Parathyroid adenoma (tissue), 2 donors: ENCODE results near the gene KREMEN1.

Experiments
- H2AFZ ChIP-seq: fragments of 300-600 bp; sonication (generic); one replicate; pipeline ENCODE4 v1.7.0; 2017; ENCODE audit warnings: antibody characterized with exemption, mild to moderate bottlenecking
- H3K27ac ChIP-seq: fragments of 300-600 bp; sonication (generic); one replicate; pipeline ENCODE4 v1.7.0; 2017
- H3K27me3 ChIP-seq: fragments of 300-600 bp; sonication (generic); one replicate; pipeline ENCODE4 v1.7.0; 2017; ENCODE audit warnings: low read length; ENCODE audit not compliant: control insufficient read depth, insufficient read depth
- H3K36me3 ChIP-seq: fragments of 300-600 bp; sonication (generic); one replicate; pipeline ENCODE4 v1.7.0; 2017; ENCODE audit warnings: low read length; ENCODE audit not compliant: control insufficient read depth, insufficient read depth
- H3K4me1 ChIP-seq: fragments of 300-600 bp; sonication (generic); one replicate; pipeline ENCODE4 v1.7.0; 2017; ENCODE audit warnings: control low read depth
- H3K4me2 ChIP-seq: fragments of 300-600 bp; sonication (generic); one replicate; pipeline ENCODE4 v1.7.0; 2017; ENCODE audit warnings: low read length
- H3K4me3 ChIP-seq: fragments of 300-600 bp; sonication (generic); one replicate; pipeline ENCODE4 v1.7.0; 2017; ENCODE audit warnings: low read depth, low read length
- H3K79me2 ChIP-seq: fragments of 300-600 bp; sonication (generic); one replicate; pipeline ENCODE4 v1.7.0; 2017; ENCODE audit warnings: control low read depth
- H3K9ac ChIP-seq: fragments of 300-600 bp; sonication (generic); one replicate; pipeline ENCODE4 v1.7.0; 2017; ENCODE audit warnings: mild to moderate bottlenecking
- H3K9me3 ChIP-seq: fragments of 300-600 bp; sonication (generic); one replicate; pipeline ENCODE4 v1.7.0; 2017; ENCODE audit warnings: low read length; ENCODE audit not compliant: control insufficient read depth
- TF ChIP-seq, protein P1 (sequence below): fragments of 300-600 bp; sonication (generic); IDR thresholded peaks from one replicate; pipeline ENCODE4 v1.7.0; 2017; ENCODE audit warnings: antibody characterized with exemption, mild to moderate bottlenecking
- donor health status: primary hyperparathyroidism.

Gene KREMEN1

DNA sequence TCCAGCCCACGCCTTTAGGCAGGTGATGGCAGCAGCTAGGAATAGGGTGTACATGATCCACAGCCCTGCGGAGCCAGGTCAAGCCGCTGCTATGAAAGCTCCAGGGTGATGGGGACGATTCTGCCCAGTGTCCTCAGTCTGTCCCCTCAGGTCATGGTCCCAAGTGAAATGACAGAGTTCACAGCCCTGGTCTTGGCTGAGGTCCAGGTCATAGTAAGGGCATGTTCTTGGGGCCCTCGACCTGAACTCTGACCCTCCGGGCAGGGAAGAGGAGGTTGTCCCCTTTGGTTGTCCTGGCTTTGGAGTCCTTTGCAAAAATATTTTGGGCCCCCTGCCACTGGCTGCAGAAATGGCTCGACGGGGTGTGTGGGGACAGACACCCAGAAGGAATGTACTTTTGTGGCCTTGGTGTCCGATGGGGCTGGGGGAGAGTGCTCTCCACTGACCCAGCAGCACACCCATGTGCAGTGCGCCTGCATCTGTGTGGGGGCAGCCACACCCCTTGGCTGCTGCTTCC, 18.5 kb upstream of the KREMEN1 start:
- H2AFZ ChIP-seq = no peak overlapping the region
- no peaks in the 10 kb centered on the region for H3K36me3 ChIP-seq
- no peaks in the 10 kb centered on the region for H3K79me2 ChIP-seq
- H3K4me1 ChIP-seq = no peaks in the 10 kb centered on the region
- H3K9me3 ChIP-seq = no peaks in the 10 kb centered on the region
- TF ChIP-seq, protein P1, sequence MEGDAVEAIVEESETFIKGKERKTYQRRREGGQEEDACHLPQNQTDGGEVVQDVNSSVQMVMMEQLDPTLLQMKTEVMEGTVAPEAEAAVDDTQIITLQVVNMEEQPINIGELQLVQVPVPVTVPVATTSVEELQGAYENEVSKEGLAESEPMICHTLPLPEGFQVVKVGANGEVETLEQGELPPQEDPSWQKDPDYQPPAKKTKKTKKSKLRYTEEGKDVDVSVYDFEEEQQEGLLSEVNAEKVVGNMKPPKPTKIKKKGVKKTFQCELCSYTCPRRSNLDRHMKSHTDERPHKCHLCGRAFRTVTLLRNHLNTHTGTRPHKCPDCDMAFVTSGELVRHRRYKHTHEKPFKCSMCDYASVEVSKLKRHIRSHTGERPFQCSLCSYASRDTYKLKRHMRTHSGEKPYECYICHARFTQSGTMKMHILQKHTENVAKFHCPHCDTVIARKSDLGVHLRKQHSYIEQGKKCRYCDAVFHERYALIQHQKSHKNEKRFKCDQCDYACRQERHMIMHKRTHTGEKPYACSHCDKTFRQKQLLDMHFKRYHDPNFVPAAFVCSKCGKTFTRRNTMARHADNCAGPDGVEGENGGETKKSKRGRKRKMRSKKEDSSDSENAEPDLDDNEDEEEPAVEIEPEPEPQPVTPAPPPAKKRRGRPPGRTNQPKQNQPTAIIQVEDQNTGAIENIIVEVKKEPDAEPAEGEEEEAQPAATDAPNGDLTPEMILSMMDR = no peak
- no peaks in the 10 kb centered on the region for H3K27me3 ChIP-seq
- no peak overlapping the region for H3K9ac ChIP-seq
- H3K4me3 ChIP-seq = no peak overlapping the region
- no peak overlapping the region for H3K4me2 ChIP-seq
- no peak overlapping the region for H3K27ac ChIP-seq

DNA sequence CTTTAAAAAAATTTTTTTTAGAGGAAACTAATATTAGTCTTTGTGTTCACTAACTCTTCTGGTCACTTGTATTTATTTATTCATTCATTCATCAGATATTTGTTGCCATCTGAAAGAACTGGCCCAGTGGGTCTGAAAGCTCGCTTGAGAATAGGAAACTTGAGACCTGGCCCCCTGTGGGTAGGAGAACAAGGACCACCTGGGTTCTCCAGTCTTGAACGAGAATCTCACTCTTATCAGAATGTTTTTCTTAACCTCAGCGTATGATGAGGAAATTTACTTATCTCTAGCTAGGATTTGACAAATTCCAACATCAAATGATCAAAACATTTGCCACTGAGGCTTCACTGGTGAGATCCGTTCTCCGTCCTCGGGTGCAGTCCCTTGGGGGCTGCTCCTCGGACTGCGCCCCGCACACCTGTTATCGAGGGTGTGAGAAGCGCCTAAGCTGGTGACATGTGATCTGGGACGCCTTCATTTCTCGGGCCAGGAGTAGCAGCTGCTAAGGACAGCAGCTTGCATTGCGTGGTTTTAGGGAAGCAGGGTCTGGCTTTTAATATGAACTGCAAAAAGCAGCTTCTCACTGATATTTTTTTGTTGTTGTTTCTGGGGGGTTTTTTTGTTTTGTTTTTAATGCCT, 17.5 kb upstream of the KREMEN1 start:
- H3K9ac ChIP-seq = no peak overlapping the region
- no peaks in the 10 kb centered on the region for H3K9me3 ChIP-seq
- no peak overlapping the region for H3K4me3 ChIP-seq
- H3K79me2 ChIP-seq = no peaks in the 10 kb centered on the region
- TF ChIP-seq, protein P1 = no peak
- H2AFZ ChIP-seq = no peak overlapping the region
- H3K4me2 ChIP-seq = no peak overlapping the region
- H3K27ac ChIP-seq = no peak overlapping the region
- H3K4me1 ChIP-seq = no peaks in the 10 kb centered on the region
- H3K27me3 ChIP-seq = no peaks in the 10 kb centered on the region
- no peaks in the 10 kb centered on the region for H3K36me3 ChIP-seq

DNA sequence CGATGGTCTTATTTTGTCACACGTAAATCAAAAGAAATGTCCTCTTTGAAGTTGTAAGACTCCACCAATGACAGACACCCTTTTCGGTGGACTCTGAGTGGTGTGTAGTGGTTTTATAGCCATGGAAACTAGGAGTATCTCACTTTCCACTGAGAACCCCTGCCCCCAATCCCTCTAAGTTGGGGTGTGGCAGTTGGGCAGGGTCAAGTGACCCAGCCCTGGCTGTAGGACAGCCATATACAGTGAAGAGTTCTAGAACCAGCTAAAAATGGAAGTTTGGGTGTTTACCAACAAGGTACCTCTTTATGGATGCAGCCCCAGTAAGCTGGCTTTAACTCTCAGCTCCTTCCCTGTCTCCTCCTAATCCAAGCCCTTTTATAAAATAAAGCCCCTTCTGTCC, 16.4 kb upstream of the KREMEN1 start:
- no peaks in the 10 kb centered on the region for H3K27me3 ChIP-seq
- no peak overlapping the region for H2AFZ ChIP-seq
- H3K27ac ChIP-seq = no peak overlapping the region
- no peaks in the 10 kb centered on the region for H3K36me3 ChIP-seq
- no peak overlapping the region for H3K9ac ChIP-seq
- no peaks in the 10 kb centered on the region for H3K9me3 ChIP-seq
- H3K4me1 ChIP-seq = no peaks in the 10 kb centered on the region
- no peaks in the 10 kb centered on the region for H3K79me2 ChIP-seq
- H3K4me3 ChIP-seq = no peak overlapping the region
- no peak overlapping the region for H3K4me2 ChIP-seq
- TF ChIP-seq, protein P1 = no peak

DNA sequence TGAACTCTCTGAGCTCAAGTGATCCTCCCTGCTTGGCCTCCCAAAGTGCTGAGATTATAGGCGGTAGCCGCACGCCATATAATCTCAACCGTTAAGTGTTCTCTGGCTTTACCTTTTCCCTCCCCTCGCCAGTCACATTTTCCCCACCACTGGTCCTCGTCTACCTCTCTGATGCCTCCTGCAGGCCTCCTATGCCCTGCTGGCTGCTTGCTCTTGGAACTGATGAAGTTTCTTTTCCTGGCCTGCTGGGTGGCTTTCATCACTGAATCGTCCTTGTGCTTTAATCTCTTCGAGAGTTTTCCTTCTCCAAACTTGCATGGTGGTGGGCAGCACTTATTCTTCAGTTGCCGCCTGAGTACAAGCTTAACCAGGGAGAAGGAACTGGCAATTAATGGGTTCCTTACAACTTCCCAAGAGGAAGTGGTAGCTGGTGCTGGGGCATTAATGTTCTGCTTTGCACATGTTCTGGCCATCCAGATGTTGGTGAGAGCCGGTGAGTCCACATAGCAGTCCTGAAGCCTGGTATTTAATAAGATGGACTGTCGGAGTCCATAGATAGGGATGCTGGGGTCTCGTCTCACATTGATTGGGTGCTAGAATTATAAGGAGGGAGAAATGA, 12.5 kb upstream of the KREMEN1 start:
- Histone ChIP-seq H3K9me3 (no peaks in the 10 kb centered on the region), H3K4me1 (no peaks in the 10 kb centered on the region), H3K27me3 (no peaks in the 10 kb centered on the region), H3K79me2 (no peaks in the 10 kb centered on the region), H3K4me3 (no peak overlapping the region), H3K9ac (no peak overlapping the region), H2AFZ (no peak overlapping the region), H3K36me3 (no peaks in the 10 kb centered on the region), H3K4me2 (no peak overlapping the region), H3K27ac (no peak overlapping the region)
- TF ChIP-seq, protein P1 = no peak

DNA sequence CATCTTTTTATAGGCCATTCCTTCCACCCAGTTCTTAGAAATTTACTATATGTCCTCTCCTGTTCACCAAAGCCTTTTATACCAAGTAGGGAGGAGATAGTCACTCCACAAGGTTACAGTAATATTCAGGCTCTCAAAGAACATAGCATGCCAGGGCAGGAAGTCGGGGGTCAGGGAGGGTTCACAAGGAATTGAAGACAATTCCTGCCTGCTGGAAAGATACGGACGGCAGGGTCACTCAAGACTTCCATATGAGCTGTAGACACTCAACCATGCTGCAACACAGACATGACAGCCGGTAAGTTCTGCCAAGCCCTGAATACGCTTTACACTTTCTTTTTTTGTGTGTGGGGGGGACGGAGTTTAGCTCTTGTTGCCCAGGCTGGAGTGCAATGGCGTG, 11.9 kb upstream of the KREMEN1 start:
- Histone ChIP-seq H3K4me3 (no peak overlapping the region), H3K4me2 (no peak overlapping the region), H3K27me3 (no peaks in the 10 kb centered on the region), H3K9ac (no peak overlapping the region), H3K79me2 (no peaks in the 10 kb centered on the region), H3K36me3 (no peaks in the 10 kb centered on the region), H3K27ac (no peak overlapping the region), H3K4me1 (no peaks in the 10 kb centered on the region), H2AFZ (no peak overlapping the region), H3K9me3 (no peaks in the 10 kb centered on the region)
- TF ChIP-seq, protein P1 = no peak
